CD14-positive monocyte (primary cell): ENCODE results near the gene TNIP2. TPM values are rescaled to one million over a fixed set of nuclear protein-coding genes. Genes with fewer than 3 reads are reported as not detected.

Source experiments
- DNase-seq, 3 donors: peaks; one replicate each; pipeline ENCODE4 v3.0.0-alpha.2; 2011 to 2022
- H2AFZ ChIP-seq: 2 replicates; pipeline ENCODE4 v1.6.0; 2012; ENCODE audit warnings: mild to moderate bottlenecking, low read depth, low read length, inconsistent platforms; ENCODE audit not compliant: insufficient read depth, poor library complexity, severe bottlenecking
- H3K27ac ChIP-seq, 2 donors: 1 replicate in 1 of 2; 2 replicates in 1 of 2; pipeline ENCODE4 v1.5.1; 2012 to 2013; ENCODE audit warnings: low read length in 2 of 2, control low read depth in 1 of 2, inconsistent platforms in 1 of 2, low read depth in 1 of 2, mild to moderate bottlenecking in 1 of 2
- H3K27me3 ChIP-seq, 2 donors: one replicate each; pipeline versions ENCODE4 v1.6.0 to v1.6.1; 2011 to 2013; ENCODE audit warnings: low read length in 2 of 2; ENCODE audit not compliant: control insufficient read depth in 2 of 2, insufficient read depth in 2 of 2
- H3K36me3 ChIP-seq, 2 donors: replicated peaks in 1 of 2; 1 replicate in 1 of 2; 2 replicates in 1 of 2; pipeline versions ENCODE4 v1.5.1 to v1.6.1; 2012 to 2013; ENCODE audit warnings: low read length in 2 of 2, control low read depth in 1 of 2, inconsistent platforms in 1 of 2, mild to moderate bottlenecking in 1 of 2; ENCODE audit not compliant: insufficient read depth in 2 of 2, control insufficient read depth in 1 of 2
- H3K4me1 ChIP-seq, 2 donors: 1 replicate in 1 of 2; 2 replicates in 1 of 2; pipeline versions ENCODE4 v1.5.1 to v1.6.1; 2012 to 2013; ENCODE audit warnings: low read length in 2 of 2, control low read depth in 1 of 2, inconsistent platforms in 1 of 2, mild to moderate bottlenecking in 1 of 2, moderate library complexity in 1 of 2; ENCODE audit not compliant: insufficient read depth in 2 of 2, control insufficient read depth in 1 of 2
- H3K4me2 ChIP-seq: replicated peaks from 2 replicates; pipeline ENCODE3; 2012; ENCODE audit warnings: low read length, moderate library complexity, mild to moderate bottlenecking; ENCODE audit not compliant: poor library complexity, severe bottlenecking; ENCODE audit errors: extremely low read depth
- H3K4me3 ChIP-seq, 3 experiments: fragments of 200-600 bp in 1 of 3; sonication (generic) in 1 of 3; replicated peaks in 1 of 3; 1 replicate in 2 of 3; 2 replicates in 1 of 3; pipeline ENCODE4 v1.5.1; 2011 to 2013; ENCODE audit warnings: low read length in 3 of 3, mild to moderate bottlenecking in 3 of 3, control low read depth in 2 of 3, low read depth in 2 of 3, inconsistent platforms in 1 of 3, moderate library complexity in 1 of 3
- H3K79me2 ChIP-seq: 2 replicates; pipeline ENCODE4 v1.6.0; 2012; ENCODE audit warnings: mild to moderate bottlenecking, control low read depth, inconsistent platforms, low read length, moderate library complexity; ENCODE audit not compliant: insufficient read depth
- H3K9ac ChIP-seq: 2 replicates; pipeline ENCODE4 v1.6.0; 2017; ENCODE audit warnings: low read length, mild to moderate bottlenecking; ENCODE audit not compliant: insufficient read depth, poor library complexity, severe bottlenecking
- H3K9me3 ChIP-seq, 2 donors: replicated peaks in 1 of 2; 1 replicate in 1 of 2; 2 replicates in 1 of 2; pipeline versions ENCODE4 v1.5.1 to v1.6.1; 2012 to 2013; ENCODE audit warnings: low read length in 2 of 2, control low read depth in 1 of 2; ENCODE audit not compliant: control insufficient read depth in 1 of 2, insufficient read depth in 1 of 2
- H4K20me1 ChIP-seq: 2 replicates; pipeline ENCODE4 v1.6.0; 2012; ENCODE audit warnings: mild to moderate bottlenecking, low read length, control low read depth, moderate library complexity; ENCODE audit not compliant: insufficient read depth
- H3K27ac Mint-ChIP-seq, 7 donors: one replicate each; pipeline ENCODE4 v1.8.0; 2020; ENCODE audit warnings: mild to moderate bottlenecking in 7 of 7, mixed read lengths in 7 of 7, moderate library complexity in 6 of 7, inconsistent platforms in 2 of 7
- H3K27me3 Mint-ChIP-seq, 3 donors: one replicate each; pipeline ENCODE4 v1.8.0; 2021 to 2022; ENCODE audit warnings: low read depth in 3 of 3, mild to moderate bottlenecking in 3 of 3, mixed read lengths in 3 of 3, moderate library complexity in 3 of 3, inconsistent platforms in 1 of 3
- H3K36me3 Mint-ChIP-seq, 2 donors: one replicate each; pipeline ENCODE4 v1.8.0; 2020; ENCODE audit warnings: mixed read lengths in 2 of 2, inconsistent platforms in 1 of 2, mild to moderate bottlenecking in 1 of 2
- H3K4me1 Mint-ChIP-seq: one replicate; pipeline ENCODE4 v1.8.0; 2020; ENCODE audit warnings: mild to moderate bottlenecking, mixed read lengths
- H3K4me3 Mint-ChIP-seq, 2 donors: one replicate each; pipeline ENCODE4 v1.8.0; 2020; ENCODE audit warnings: mild to moderate bottlenecking in 2 of 2, mixed read lengths in 2 of 2, moderate library complexity in 1 of 2
- H3K9me3 Mint-ChIP-seq, 7 donors: one replicate each; pipeline ENCODE4 v1.8.0; 2020 to 2022; ENCODE audit warnings: mixed read lengths in 7 of 7, mild to moderate bottlenecking in 6 of 7, moderate library complexity in 6 of 7, inconsistent platforms in 2 of 7
- WGBS: methylation state at CpG from one replicate; pipeline ENCODE4 v1.1.5; 2013; ENCODE audit warnings: missing lambda C conversion rate; ENCODE audit not compliant: insufficient coverage; 5-methylcytosine and 5-hydroxymethylcytosine counted together
- intact Hi-C, 2 donors: fragments of 100-400 bp; cut with micrococcal nuclease; formaldehyde crosslinking; loops; one replicate each; pipeline versions ENCODE4 v1.15.0 to v1.15.1; 2023
- polyA plus RNA-seq, 3 donors: library from polyadenylated mRNA; depleted of rRNA in 1 of 3; unstranded in 2 of 3; stranded (reverse) in 1 of 3; fragments of 300-500 nt in 2 of 3; fragments of >200 nt in 1 of 3; fragmentation: Illumina TruSeq in 2 of 3; gene quantifications; 1 replicate in 2 of 3; 2 replicates in 1 of 3; pipeline ENCODE4 v1.2.3, GENCODE V29; 2012 to 2021
- TF ChIP-seq, protein P1 (sequence below): fragments of 200-600 bp; IDR thresholded peaks from one replicate; pipeline ENCODE4 v1.8.0; 2022; ENCODE audit warnings: antibody characterized with exemption, mild to moderate bottlenecking

Gene TNIP2
- polyA plus RNA-seq, 3 donors = 27.6 to 75.7 (median 28.2) TPM

GRCh38 chr4:2700031-2700430 lies 56.1 kb downstream of the TNIP2 start:
- no peaks in the 10 kb centered on the region for H3K4me1 ChIP-seq
- peak overlapping the region in 1 of 2 donors; percentile 11 for H3K27ac ChIP-seq
- 100% methylated on average over 5 of the region's 8 CpGs for WGBS
- no peak overlapping the region for H3K4me3 Mint-ChIP-seq
- H2AFZ ChIP-seq = no peak overlapping the region
- no peaks in the 10 kb centered on the region for H3K9me3 ChIP-seq
- TF ChIP-seq, protein P1, sequence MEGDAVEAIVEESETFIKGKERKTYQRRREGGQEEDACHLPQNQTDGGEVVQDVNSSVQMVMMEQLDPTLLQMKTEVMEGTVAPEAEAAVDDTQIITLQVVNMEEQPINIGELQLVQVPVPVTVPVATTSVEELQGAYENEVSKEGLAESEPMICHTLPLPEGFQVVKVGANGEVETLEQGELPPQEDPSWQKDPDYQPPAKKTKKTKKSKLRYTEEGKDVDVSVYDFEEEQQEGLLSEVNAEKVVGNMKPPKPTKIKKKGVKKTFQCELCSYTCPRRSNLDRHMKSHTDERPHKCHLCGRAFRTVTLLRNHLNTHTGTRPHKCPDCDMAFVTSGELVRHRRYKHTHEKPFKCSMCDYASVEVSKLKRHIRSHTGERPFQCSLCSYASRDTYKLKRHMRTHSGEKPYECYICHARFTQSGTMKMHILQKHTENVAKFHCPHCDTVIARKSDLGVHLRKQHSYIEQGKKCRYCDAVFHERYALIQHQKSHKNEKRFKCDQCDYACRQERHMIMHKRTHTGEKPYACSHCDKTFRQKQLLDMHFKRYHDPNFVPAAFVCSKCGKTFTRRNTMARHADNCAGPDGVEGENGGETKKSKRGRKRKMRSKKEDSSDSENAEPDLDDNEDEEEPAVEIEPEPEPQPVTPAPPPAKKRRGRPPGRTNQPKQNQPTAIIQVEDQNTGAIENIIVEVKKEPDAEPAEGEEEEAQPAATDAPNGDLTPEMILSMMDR = no peak
- no peaks in the 10 kb centered on the region for H3K27me3 Mint-ChIP-seq
- H3K4me1 Mint-ChIP-seq = no peaks in the 10 kb centered on the region
- intact Hi-C loops = no loop called here
- H3K9me3 Mint-ChIP-seq = no peaks in the 10 kb centered on the region
- H3K4me3 ChIP-seq = no peak overlapping the region
- H3K36me3 ChIP-seq = peaks cover 91 to 97% of the 10 kb centered on the region in 2 donors
- H3K27ac Mint-ChIP-seq = peak overlapping the region in 1 of 7 donors; percentile 5
- no peaks in the 10 kb centered on the region for H4K20me1 ChIP-seq
- peaks cover 88 to 97% of the 10 kb centered on the region in 2 donors for H3K36me3 Mint-ChIP-seq
- H3K79me2 ChIP-seq = no peaks in the 10 kb centered on the region
- no peak overlapping the region for H3K4me2 ChIP-seq
- no peaks in the 10 kb centered on the region for H3K27me3 ChIP-seq
- H3K9ac ChIP-seq = no peak overlapping the region
- DNase-seq = no peak

DNA sequence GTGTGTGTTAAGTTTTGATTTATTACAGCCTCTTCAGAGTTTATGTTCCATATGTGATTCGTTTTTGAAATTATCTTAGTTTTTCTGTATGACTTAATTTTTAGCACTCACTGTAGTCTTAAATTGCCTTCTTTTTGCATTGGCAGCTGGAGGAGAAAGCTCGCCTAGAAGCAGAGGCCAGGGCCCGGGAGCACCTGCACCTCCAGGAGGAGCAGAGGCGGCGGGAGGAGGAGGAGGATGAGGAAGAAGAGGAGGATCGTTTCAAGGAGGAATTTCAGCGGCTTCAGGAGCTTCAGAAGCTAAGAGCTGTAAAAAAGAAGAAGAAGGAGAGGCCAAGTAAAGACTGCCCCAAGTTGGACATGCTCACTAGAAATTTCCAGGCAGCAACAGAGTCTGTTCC lies 56.6 kb downstream of the TNIP2 start:
- no peak overlapping the region for H3K27ac ChIP-seq
- no peak overlapping the region for H3K4me2 ChIP-seq
- H3K9ac ChIP-seq = no peak overlapping the region
- no peaks in the 10 kb centered on the region for H3K27me3 Mint-ChIP-seq
- H3K4me1 ChIP-seq = no peaks in the 10 kb centered on the region
- no peaks in the 10 kb centered on the region for H3K9me3 Mint-ChIP-seq
- H4K20me1 ChIP-seq = no peaks in the 10 kb centered on the region
- TF ChIP-seq, protein P1 = no peak
- WGBS = no CpG with 5 or more reads among the region's 7 CpGs
- peaks cover 88 to 97% of the 10 kb centered on the region in 2 donors for H3K36me3 Mint-ChIP-seq
- peak overlapping the region in 2 of 7 donors; percentile 5 to 46 for H3K27ac Mint-ChIP-seq
- no peak overlapping the region for H3K4me3 Mint-ChIP-seq
- no peak overlapping the region for H2AFZ ChIP-seq
- H3K36me3 ChIP-seq = peaks cover 94 to 97% of the 10 kb centered on the region in 2 donors
- H3K27me3 ChIP-seq = no peaks in the 10 kb centered on the region
- no peaks in the 10 kb centered on the region for H3K79me2 ChIP-seq
- no peaks in the 10 kb centered on the region for H3K9me3 ChIP-seq
- no peak for DNase-seq
- H3K4me1 Mint-ChIP-seq = no peaks in the 10 kb centered on the region
- intact Hi-C loops = no loop called here
- H3K4me3 ChIP-seq = no peak overlapping the region
